Sigmoid colon (tissue), 7 donors: ENCODE results near the gene CDH23. TPM values are rescaled to one million over a fixed set of nuclear protein-coding genes. Genes with fewer than 3 reads are reported as not detected.

ENCODE experiments used
- DNase-seq: peaks from one replicate; pipeline ENCODE4 v3.0.0-alpha.2; 2019
- H3K27ac ChIP-seq, 4 donors: fragments of 200-600 bp; sonication (generic); one replicate each; pipeline ENCODE4 v1.5.1; 2016 to 2019; ENCODE audit warnings: mild to moderate bottlenecking in 1 of 4
- H3K27me3 ChIP-seq, 3 donors: fragments of 200-600 bp; sonication (generic); one replicate each; pipeline ENCODE4 v1.5.1; 2019; ENCODE audit warnings: mild to moderate bottlenecking in 1 of 3
- H3K36me3 ChIP-seq, 4 donors: fragments of 200-600 bp; sonication (generic); one replicate each; pipeline ENCODE4 v1.5.1; 2016 to 2019
- H3K4me1 ChIP-seq, 4 donors: fragments of 200-600 bp; sonication (generic); one replicate each; pipeline ENCODE4 v1.5.1; 2017 to 2019
- H3K4me3 ChIP-seq, 4 donors: fragments of 200-600 bp; sonication (generic); one replicate each; pipeline ENCODE4 v1.5.1; 2017 to 2019; ENCODE audit warnings: mild to moderate bottlenecking in 2 of 4, moderate library complexity in 1 of 4
- H3K9me3 ChIP-seq, 4 donors: fragments of 200-600 bp in 3 of 4; sonication (generic) in 3 of 4; one replicate each; pipeline versions ENCODE4 v1.5.1 to v1.6.1; 2013 to 2019
- EP300 ChIP-seq, 4 donors: sonication (generic); formaldehyde crosslinking; IDR thresholded peaks; one replicate each; pipeline ENCODE4 v1.6.1; 2017; ENCODE audit warnings: antibody characterized with exemption in 4 of 4
- POLR2A ChIP-seq, 2 donors: fragments of 450-650 bp; IDR thresholded peaks; one replicate each; pipeline ENCODE4 v1.6.1; 2016; ENCODE audit warnings: antibody characterized with exemption in 2 of 2, mild to moderate bottlenecking in 2 of 2, moderate library complexity in 2 of 2
- POLR2AphosphoS5 ChIP-seq, 4 donors: sonication (generic); formaldehyde crosslinking; IDR thresholded peaks; one replicate each; pipeline ENCODE4 v1.6.1; 2017; ENCODE audit warnings: antibody characterized with exemption in 4 of 4
- WGBS, 2 donors: extraction: QIAGEN DNeasy Blood & Tissue Kit; methylation state at CpG; one replicate each; pipeline ENCODE4 v1.1.7; 2013; 5-methylcytosine and 5-hydroxymethylcytosine counted together
- intact Hi-C: fragments of 100-400 bp; cut with DNase I; formaldehyde crosslinking; loops from one replicate; pipeline ENCODE4 v1.15.1; 2023
- polyA plus RNA-seq, 3 donors: library from polyadenylated mRNA; stranded (reverse); fragments of 200-250 nt; gene quantifications; one replicate each; pipeline ENCODE4 v1.2.3, GENCODE V29; 2013
- total RNA-seq, 4 donors: library from RNA; depleted of rRNA; stranded (reverse); fragments of >200 nt; gene quantifications; one replicate each; pipeline ENCODE4 v1.1.0, GENCODE V29; 2016
- TF ChIP-seq, protein P1 (sequence below), 4 experiments: fragments of 450-650 bp in 3 of 4; fragments of 200-600 bp in 1 of 4; IDR thresholded peaks; one replicate each; pipeline ENCODE4 v1.5.1; 2016 to 2019; ENCODE audit warnings: antibody characterized with exemption in 4 of 4, mild to moderate bottlenecking in 3 of 4, moderate library complexity in 2 of 4
- donor health status: healthy with polysubstance abuse.
- donor health status: Bipolar disorder and iron deficiency.
- donor health status: healthy.

CDH23 gene
- total and polyA plus RNA-seq, 7 donors, result 1.5 to 7.2 (median 3.0) TPM

DNA sequence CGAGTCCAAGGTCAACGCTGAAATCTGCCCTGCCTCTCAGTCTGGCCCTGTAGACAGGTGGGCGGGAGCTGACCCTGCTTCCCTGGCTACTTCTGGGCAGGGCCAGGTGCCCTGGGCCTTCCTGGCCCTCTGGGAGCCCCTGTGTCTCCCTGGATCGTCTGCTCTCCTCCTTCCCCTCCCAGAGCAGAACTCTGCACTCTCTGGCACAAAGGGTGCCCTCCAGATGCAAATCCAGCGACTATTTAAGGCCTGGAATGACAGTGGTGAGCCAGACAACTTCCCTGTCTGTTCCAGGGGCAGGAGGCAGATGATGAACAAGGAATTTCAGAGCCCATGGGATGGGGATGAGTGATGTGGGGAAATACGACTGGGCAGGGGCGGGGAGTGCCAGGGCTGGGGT lies 259.5 kb downstream of the CDH23 start:
- TF ChIP-seq POLR2A (IDR thresholded peaks at IDR 0.05) (no peak), EP300 (IDR thresholded peaks at IDR 0.05) (no peak), POLR2AphosphoS5 (IDR thresholded peaks at IDR 0.05) (no peak)
- TF ChIP-seq, protein P1, sequence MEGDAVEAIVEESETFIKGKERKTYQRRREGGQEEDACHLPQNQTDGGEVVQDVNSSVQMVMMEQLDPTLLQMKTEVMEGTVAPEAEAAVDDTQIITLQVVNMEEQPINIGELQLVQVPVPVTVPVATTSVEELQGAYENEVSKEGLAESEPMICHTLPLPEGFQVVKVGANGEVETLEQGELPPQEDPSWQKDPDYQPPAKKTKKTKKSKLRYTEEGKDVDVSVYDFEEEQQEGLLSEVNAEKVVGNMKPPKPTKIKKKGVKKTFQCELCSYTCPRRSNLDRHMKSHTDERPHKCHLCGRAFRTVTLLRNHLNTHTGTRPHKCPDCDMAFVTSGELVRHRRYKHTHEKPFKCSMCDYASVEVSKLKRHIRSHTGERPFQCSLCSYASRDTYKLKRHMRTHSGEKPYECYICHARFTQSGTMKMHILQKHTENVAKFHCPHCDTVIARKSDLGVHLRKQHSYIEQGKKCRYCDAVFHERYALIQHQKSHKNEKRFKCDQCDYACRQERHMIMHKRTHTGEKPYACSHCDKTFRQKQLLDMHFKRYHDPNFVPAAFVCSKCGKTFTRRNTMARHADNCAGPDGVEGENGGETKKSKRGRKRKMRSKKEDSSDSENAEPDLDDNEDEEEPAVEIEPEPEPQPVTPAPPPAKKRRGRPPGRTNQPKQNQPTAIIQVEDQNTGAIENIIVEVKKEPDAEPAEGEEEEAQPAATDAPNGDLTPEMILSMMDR (IDR thresholded peaks at IDR 0.05), result no peak
- 74 to 83% methylated on average over 7 of the region's 7 CpGs for whole genome bisulfite sequencing, 2 donors
- DNase-seq, result no peak

DNA sequence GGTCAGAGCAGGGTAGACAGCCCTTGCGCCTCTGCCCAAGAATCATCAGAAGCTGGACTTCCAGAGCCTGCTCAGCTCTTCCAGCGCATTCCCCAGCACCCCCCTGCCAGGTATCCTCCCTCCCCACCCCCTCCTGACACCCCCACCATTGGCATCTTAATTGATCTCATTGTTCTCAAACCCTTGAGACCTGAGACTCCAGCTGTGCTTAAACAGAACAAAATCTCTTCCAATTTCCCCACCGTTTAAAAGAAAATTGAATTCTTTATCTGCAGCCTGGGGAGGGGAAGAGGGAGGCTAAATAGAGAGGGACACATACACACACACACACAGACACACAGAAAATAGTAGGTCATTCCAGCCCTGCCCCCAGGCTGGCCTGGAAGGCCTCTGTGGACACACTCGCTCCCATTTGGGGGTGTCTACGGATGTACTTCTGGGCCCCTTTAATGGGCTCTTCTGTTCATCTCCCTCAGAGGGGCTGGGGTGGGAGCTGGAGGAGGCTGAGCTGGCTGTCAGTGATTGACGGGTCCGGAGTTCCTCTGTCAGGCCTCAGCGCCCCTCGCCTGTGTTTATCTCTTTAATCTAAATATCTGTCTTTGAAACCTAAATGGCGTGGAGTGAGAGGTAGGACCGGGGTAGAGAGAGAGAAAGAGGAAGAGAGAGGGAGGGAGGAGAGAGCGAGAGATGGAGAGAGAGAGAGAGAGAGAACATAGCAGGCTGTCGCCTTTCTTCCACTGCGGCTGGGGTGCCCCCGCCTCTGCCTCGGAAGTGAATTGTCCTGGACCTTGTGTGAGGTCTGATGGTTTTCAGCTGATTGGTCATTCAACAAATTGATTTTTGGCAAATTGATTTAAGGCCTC lies 261.1 kb downstream of the CDH23 start:
- TF ChIP-seq, protein P1 (IDR thresholded peaks at IDR 0.05), result no peak
- TF ChIP-seq POLR2AphosphoS5 (IDR thresholded peaks at IDR 0.05) (no peak), EP300 (IDR thresholded peaks at IDR 0.05) (no peak), POLR2A (IDR thresholded peaks at IDR 0.05) (no peak)

More for the DNA sequence above, 259.5 kb downstream of the CDH23 start:
- H3K4me3 ChIP-seq, result no peak overlapping the region
- no peaks in the 10 kb centered on the region for H3K27me3 ChIP-seq
- H3K4me1 ChIP-seq, result no peaks in the 10 kb centered on the region
- intact Hi-C loops, result no loop called here
- no peak overlapping the region for H3K27ac ChIP-seq
- H3K36me3 ChIP-seq, result no peaks in the 10 kb centered on the region
- H3K9me3 ChIP-seq, result no peaks in the 10 kb centered on the region

DNA sequence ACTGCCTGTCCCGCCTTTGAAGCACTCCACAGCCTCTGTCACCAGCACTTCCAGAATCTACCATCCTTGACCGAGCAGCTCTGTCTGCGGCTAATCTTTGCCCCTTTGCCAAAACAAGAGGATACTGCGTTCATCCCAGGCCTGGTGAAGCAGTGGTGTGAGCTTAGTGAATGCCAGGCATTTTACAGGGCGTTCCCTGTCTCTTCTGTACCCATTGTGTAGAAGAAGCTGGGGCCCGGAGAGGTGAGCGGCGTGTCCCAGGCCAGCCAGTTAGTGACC lies 261.7 kb downstream of the CDH23 start:
- no peaks in the 10 kb centered on the region for H3K9me3 ChIP-seq
- intact Hi-C loops, result no loop called here
- DNase-seq, result no peak
- H3K27me3 ChIP-seq, result no peaks in the 10 kb centered on the region
- H3K4me3 ChIP-seq, result no peak overlapping the region
- H3K36me3 ChIP-seq, result no peaks in the 10 kb centered on the region
- 91 to 96% methylated on average over 8 of the region's 8 CpGs for WGBS, 2 donors
- H3K4me1 ChIP-seq, result no peaks in the 10 kb centered on the region
- TF ChIP-seq, protein P1 (IDR thresholded peaks at IDR 0.05), result no peak
- TF ChIP-seq POLR2A (IDR thresholded peaks at IDR 0.05) (no peak), POLR2AphosphoS5 (IDR thresholded peaks at IDR 0.05) (no peak), EP300 (IDR thresholded peaks at IDR 0.05) (no peak)
- H3K27ac ChIP-seq, result no peak overlapping the region

More for the DNA sequence above, 261.1 kb downstream of the CDH23 start:
- WGBS, 2 donors, result 85 to 92% methylated on average over 16 of the region's 16 CpGs
- Histone ChIP-seq H3K4me1 (no peaks in the 10 kb centered on the region), H3K9me3 (no peaks in the 10 kb centered on the region), H3K27ac (no peak overlapping the region), H3K36me3 (no peaks in the 10 kb centered on the region), H3K27me3 (no peaks in the 10 kb centered on the region), H3K4me3 (no peak overlapping the region)
- intact Hi-C loops, result no loop called here
- no peak for DNase-seq

DNA sequence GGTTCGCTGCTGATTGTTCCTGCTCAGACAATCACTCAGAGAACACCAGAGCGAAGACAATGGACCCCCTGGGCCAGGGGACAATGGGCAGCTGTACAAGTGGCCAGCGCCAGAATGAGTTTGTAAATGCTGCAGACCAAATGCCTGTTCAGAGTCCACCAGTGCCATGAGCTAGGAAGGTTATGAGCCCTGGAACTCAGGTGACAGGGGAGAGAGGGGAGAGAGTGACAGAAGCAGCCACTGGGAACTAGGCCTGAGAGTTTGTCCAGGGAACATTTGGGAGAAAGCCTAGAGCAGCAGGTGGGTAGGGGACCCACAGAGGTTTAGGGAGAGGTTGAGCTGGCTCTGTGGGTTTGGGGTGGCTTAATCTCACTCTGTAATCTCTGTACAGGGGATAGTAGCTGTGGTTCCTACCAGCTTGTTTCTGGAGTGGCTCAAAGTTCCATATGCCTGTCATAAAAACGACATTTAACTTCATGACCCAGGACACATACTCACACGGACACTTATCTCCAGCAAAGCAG lies 262.5 kb downstream of the CDH23 start:
- Histone ChIP-seq H3K4me3 (no peak overlapping the region), H3K27ac (no peak overlapping the region), H3K4me1 (no peaks in the 10 kb centered on the region), H3K9me3 (no peaks in the 10 kb centered on the region), H3K36me3 (no peaks in the 10 kb centered on the region), H3K27me3 (no peaks in the 10 kb centered on the region)
- intact Hi-C loops, result no loop called here
- 56 to 69% methylated on average over 5 of the region's 5 CpGs for WGBS, 2 donors
- DNase-seq, result no peak
- TF ChIP-seq EP300 (IDR thresholded peaks at IDR 0.05), result no peak
- TF ChIP-seq, protein P1 (IDR thresholded peaks at IDR 0.05), result no peak
- no peak for TF ChIP-seq POLR2AphosphoS5 (IDR thresholded peaks at IDR 0.05)
- no peak for TF ChIP-seq POLR2A (IDR thresholded peaks at IDR 0.05)
